ENCODE data around the gene BUB1.
"Not testable (repeated sequence)": the region's sequence is repeated elsewhere in the genome, so short reads cannot be mapped to it uniquely, and the experiment has no call there.

The BUB1 gene

DNA sequence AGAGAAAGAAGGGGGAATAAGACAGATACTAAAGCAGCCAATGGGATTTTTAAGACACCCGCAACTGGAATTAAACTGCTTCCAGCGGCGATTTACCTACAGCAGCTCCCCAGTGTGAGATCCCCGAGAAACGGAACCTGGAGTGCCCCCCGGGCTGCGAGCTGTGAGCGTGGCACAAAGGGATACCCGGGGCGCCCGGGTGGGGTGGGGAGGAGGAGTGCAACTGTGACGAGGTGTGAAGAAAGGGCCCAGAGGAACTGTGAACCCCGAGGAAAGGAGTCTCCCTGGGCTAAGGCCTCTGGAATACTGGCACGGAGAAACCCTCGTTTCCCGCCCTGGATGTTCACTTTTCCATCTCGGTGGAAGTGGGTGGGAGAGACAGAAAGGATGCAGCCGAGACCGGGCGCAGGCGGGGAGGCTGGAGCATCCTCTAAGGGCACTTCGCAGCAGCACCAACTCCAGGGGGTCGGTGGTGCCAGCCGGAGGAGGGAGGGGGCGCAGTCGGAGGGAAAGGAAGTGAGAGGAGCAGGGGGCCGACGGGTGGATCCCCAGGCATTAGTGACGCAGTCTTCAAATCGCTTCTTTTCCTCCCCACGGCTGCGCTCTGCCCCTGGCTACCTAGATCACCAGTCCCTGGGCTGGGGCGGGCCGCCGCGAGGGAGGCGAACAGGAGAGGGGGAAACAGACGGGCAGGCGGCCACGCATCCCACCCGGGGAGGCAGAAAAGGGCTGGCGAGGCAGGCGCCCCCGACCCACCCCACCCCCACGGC, 67.8 kb downstream of the BUB1 start:
- H3K27ac ChIP-seq: not testable (repeated sequence)
- H3K4me3 ChIP-seq: peak overlapping the region in 1 of 7 experiments; percentile 7

- H3K4me3 ChIP-seq, H3K27ac ChIP-seq: not testable (repeated sequence)
These were observed 68.9 kb downstream of the BUB1 start for GRCh38 chr2:110608788-110609502.

GRCh38 chr2:110605057-110605456, 72.8 kb downstream of the BUB1 start:
- not testable (repeated sequence) for H3K4me3 ChIP-seq, H3K27ac ChIP-seq

DNA sequence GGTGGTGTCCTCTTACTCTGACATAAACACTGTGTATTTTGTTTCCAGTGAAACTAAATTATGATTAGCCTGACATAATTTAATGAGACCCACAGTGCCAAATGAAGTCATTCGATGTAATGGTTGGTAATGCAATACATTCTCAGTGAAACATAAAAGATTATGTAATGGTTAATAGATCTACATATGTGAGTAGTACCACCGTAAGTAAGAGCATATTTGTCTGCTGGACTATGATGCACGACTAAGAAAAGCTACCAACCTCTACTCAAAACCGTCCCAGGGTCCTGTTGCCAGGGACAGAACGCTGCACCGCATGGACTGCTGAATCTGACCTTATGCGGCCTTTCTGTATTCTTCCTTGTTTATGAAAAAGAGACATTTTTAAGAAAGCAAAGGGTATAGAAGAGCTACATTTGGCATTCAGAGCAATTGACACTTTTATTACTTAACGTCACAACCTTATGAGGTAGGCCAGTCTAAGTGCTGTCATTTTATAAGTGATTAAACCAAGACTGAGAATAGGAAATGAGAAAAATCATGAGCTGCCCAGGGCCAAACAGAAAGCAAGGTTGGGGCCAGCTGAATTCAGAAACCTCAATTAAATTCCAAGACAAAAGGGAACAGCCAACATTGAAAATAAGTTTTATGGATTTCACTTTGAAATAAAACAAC, 73.8 kb downstream of the BUB1 start:
- H3K4me3 ChIP-seq, H3K27ac ChIP-seq: not testable (repeated sequence)

DNA sequence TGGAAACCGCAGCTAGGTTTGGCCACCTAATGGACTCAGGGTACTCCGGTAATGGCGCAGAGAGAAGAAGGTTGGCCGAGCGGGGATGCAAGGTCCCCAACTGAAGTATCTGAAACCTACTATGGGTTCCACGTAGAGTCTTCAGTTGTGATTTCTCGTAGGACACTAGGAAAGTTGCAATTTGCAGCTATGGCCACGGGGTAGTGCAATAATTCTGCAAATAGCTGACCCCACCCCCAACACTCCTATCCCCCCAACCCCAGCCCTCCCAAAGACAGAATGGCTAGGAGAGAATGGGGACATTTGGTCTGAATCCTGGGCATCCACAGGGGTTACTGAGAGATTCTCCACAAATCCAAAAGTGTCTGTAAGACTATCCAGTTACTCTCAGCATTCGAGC, 75.7 kb downstream of the BUB1 start:
- not testable (repeated sequence) for H3K4me3 ChIP-seq, H3K27ac ChIP-seq

DNA sequence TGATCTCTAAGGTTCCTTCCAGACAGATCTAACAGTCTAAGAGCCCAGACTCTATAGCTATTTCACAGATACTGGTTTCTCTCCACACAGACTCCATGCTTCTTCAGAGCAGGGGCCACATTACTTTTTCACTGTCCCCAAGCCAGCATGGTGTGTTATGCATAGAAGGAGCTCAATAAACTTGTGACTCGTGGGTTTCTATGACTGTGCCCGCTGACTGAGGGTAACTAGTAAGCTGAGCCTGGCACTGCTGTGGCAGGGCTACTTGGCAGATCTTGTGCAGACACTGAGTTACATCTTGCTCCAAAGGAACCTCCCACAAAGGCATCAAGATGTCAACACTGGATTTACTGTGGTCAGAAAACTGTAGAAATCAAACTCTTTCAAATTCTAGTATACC, 85.9 kb downstream of the BUB1 start:
- H3K4me3 ChIP-seq, H3K27ac ChIP-seq: not testable (repeated sequence)

- not testable (repeated sequence) for H3K4me3 ChIP-seq, H3K27ac ChIP-seq
These were observed 88.1 kb downstream of the BUB1 start for GRCh38 chr2:110589677-110590330.

- not testable (repeated sequence) for H3K27ac ChIP-seq, H3K4me3 ChIP-seq
These were observed 89.3 kb downstream of the BUB1 start for GRCh38 chr2:110588520-110588919.
